Right forelimb (tissue), 1 donor: ENCODE results near the gene PLAGL1.
"Not testable (repeated sequence)": the region's sequence is repeated elsewhere in the genome, so short reads cannot be mapped to it uniquely, and the experiment has no call there.

ENCODE experiments used
- DNase-seq: peaks from one replicate; pipeline ENCODE4 v3.0.0-alpha.2; 2018

The PLAGL1 gene

GRCh38 chr6:143936347-143936746, 71.7 kb downstream of the PLAGL1 start:
- no peak for DNase-seq

- no peak for DNase-seq
Observed at GRCh38 chr6:143934867-143935266, 73.2 kb downstream of the PLAGL1 start.

- DNase-seq: no peak
Observed at GRCh38 chr6:143934331-143934730, 73.7 kb downstream of the PLAGL1 start.

DNA sequence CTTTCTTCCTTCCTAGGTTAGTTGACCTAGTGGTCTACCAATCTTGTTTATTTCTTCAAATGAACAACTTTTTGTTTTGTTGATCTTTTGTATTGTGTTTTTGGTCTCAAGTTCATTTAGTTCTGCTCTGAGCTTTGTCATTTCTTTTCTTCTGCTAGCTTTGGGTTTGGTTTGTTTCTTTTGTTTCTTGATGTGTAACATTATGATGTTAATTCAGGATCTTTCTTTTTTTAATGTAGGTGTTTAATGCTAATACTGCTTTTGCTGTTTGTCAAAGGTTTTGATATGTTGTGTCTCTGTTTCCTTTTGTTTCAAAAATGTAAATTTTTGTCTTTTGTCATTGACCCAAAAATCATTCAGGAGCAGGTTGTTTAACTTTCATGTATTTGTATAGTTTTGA, 78.1 kb downstream of the PLAGL1 start:
- no peak for DNase-seq

DNA sequence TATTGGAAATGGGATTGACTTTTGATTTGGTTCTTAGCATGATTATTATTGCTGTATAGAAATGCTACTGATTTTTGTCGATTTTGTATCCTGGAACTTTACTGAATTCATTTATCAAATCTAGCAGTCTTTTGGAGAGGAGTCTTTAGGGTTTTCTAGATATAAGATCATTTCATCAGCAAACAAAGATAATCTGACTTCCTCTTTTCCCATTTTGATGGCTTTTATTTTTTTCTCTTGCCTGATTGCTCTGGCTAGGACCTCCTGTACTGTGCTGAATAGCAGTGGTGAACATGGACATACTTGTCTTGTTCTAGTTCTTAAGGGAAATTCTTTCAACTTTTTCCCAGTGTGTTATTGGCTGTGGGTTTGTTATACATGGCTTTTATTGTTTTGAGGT, 79.2 kb downstream of the PLAGL1 start:
- DNase-seq: no peak

GRCh38 chr6:143917026-143917425, 91.0 kb downstream of the PLAGL1 start:
- not testable (repeated sequence) for DNase-seq

DNA sequence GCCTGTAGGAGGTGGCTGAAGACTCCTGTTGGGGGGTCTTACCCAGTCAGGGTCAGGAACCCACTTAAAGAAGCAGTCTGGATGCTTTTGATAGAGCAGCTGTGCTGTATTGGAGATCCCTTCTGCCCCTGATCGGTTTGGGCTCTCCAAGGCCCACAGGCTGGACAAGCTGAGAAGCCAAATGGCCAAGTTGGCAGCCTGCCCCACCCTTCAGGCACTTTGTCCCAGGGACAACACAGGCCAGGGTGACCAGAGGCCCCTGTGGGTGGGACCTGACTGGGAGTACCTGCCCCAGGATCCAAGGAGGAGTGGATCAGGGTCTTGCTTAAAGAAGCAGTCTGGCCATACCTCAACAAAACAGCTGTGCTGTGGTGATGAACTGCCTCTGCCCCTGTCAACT, 95.4 kb downstream of the PLAGL1 start:
- DNase-seq: no peak

DNA sequence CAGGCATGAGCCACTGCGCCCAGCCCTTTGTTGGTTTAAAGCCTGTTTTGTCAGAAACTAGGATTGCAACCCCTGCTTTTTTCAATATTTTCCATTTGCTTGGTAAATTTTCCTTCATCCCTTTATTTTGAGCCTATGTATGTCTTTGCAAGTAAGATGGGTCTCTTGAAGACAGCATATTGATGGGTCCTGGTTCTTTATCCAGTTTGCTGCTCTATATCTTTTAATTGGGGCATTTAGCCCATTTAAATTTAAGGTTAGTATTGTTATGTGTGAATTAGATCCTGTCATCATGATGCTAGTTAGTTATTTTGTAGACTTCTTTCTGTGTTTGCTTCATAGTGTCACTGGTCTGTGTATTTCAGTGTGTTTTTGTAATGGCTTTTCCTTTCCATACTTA, 97.0 kb downstream of the PLAGL1 start:
- no peak for DNase-seq

DNA sequence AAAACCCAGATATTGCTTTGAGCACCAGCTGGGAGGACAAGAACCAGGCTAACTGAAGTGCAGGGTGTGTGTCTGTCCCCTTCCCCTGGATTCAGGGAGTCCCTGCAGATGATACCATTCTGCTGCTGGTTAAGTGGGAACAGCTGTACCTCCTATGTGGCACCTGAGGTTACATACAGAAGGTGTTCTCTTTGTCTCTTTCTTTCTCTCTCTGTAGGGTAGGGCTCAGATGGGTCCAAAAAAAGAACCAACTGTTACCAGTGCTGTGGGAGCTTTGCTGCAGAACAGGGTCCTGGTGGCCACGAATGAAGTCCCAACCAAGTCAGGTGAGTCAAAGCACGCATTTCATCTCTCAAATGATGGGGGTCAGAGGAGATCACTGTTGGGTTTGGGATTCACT, 105.2 kb downstream of the PLAGL1 start:
- no peak for DNase-seq

- peak; percentile 82 for DNase-seq
Observed at GRCh38 chr6:143901885-143902750, 105.9 kb downstream of the PLAGL1 start.

GRCh38 chr6:143900358-143900757, 107.7 kb downstream of the PLAGL1 start:
- DNase-seq: no peak

GRCh38 chr6:143896126-143896860, 111.8 kb downstream of the PLAGL1 start:
- no peak for DNase-seq

DNA sequence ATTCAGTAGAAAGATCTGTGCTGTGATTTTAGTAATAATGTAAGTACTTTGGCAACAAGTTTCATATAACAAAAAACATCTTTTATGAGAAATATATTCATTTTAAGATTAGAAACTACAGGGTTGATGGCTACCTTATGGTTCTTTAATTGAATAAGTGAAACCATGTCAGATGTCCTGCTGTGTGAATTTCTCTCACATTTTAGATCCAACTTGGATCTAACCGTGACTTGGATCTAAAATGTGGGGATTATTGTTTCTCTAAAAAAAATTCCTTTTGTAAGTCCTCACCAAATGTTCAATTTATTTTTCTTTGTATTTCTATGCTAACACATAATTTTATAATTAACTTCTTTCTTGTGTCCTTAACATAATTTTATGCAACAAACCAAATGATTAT, 113.4 kb downstream of the PLAGL1 start:
- no peak for DNase-seq
